ENCODE measurements around the gene MYZAP.

The MYZAP gene

DNA sequence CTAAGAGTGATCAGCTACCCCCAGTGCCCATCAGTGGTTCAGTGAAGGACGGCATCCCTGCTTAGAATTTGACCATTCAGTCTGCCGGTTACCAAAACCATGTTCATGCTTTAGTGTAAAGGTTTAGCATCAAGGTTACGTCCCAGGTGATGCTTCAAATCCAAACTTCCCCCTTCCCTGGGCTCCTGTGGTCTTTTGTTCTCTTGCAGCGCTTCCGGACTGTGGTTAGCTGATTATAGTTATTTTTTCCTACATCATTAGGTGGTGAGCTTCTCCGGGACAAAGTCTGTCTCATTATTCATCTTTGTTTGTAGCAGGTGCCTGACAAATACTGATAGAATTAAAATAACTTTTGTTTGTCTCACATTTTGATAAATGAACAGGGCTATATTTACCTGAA is 28.3 kb upstream of the MYZAP start:
- DNase-seq, result peak in 1 of 6 experiments; percentile 12

DNA sequence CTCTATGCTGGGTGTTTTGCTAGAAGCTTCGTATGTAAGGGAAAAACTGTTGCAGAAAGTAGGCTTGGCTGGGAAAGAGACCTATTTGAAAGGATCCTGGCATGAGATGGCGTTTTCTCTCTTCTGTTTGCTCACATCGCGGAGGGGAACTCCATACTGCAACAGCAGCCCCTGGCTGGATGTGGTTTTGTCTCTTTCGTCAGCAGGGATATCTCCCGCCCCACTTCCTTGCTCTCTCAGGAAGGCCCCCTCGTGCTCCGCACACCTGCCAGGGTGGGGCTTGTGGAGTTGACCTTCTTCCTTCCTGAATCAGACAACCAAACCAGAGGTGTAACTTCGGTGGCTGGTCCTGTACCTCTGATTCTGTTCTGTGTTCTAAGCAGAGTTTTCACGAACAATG is 26.4 kb upstream of the MYZAP start:
- DNase-seq, result peak; percentile 21 to 68 (median 52)

DNA sequence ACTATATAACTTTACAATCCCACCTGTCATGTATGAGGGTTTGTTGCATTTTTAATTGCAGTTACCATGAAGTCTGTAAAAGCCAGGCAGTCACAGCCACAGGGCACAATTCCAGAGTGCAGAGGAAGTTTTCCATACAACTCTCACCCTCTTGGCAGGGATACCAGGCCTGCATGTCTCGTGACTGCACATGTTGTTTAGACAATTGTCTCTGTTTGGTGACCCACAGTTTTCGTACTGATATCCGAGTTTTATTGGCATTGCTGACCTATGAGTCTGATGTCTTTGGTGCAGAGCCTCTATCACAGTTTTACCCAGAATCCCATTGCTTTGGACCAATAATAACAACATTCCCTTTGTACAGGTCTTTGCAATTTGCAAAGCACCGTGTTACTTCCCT is 24.9 kb upstream of the MYZAP start:
- DNase-seq, result no peak

DNA sequence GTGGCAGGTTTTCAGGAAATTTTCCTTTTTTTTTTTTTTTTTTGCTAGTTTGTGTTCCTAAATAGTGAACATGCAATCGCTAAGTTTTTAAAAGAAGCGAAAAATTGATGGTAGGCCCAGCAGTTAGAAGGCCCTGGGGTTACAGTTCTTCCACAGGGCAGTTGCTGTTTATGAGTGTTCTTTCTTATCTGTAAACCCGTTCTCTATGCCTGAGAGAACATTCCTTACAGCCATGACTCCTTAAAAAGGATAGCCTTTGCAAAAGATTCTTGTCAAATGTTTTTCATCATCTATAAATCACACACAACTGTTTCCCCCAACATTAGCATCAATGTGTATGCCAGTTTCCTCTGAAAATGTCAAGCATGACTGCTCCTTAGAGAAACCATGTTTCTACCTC is 23.8 kb upstream of the MYZAP start:
- no peak for DNase-seq

DNA sequence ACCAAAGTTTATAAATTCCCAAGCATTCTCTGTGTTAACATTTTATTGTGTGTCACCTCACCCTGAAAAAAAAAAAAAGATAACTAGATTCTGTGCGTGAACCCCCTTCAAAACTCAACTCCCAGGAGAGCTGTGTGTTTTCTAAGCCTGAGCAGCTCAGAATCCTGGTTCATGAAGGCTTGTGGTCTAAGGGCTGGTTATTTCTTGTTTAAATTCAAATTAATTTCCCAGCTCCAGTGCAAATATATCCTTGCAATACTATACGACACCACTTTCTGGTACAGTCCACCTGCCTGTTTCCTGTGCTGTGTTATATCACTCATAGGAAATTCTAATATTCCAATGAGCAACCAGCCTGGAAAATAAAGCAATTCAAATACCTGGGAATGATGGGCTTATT is 23.4 kb upstream of the MYZAP start:
- no peak for DNase-seq

DNA sequence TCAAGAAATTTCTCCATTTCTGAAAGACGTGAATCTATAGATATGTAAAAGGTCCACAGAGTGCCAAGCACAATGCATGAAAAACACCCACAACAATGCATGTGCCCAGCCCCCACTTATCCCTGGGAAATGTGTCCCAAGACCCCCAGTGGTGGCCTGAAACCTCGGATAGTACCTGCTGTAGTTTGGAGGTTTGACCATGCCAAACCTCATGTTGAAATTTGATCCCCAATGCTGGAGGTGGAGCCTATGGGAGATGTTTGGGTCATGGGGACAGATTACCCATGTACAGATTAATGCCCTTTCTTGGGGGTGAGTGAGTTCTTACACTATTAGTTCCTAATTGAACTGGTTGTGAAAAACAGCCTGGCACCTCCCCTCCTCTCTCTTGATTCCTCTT is 21.4 kb upstream of the MYZAP start:
- no peak for DNase-seq

DNA sequence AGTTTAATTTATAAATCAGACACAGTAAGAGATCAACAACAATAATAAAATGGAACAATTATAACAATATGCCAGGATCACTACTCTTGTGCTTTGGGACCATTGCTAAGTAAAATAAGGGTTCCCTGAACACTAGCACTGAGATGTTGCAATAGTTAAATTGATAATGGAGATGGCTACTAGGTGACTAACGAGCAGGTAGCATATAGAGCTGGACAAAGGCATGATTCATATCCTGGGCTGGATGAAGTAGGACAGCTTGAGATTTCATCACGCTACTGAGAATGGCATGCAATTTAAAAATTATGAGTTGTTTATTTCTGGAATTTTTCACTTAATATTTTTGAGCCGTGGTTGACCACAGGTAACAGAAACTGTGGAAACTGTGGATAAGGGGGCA is 20.7 kb upstream of the MYZAP start:
- no peak for DNase-seq

DNA sequence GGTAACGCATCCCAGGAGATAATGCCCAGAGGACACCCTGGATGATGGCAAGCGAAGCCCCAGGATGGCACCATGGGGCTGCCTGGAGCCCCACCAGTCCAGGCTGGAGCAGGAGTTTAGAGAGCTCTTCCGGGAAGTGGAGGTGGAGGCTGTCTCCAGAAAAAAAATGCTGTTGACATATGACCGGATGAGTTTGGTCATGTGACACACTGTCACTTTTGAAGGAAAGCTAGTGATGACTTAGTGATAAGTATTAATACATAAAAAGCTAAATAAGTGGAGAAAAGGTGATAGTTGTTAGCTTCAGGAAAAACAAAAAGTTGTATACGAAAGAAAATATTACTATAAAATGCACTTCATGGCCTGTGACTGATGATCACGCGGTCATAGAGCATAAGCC is 20.0 kb upstream of the MYZAP start:
- DNase-seq, result no peak

DNA sequence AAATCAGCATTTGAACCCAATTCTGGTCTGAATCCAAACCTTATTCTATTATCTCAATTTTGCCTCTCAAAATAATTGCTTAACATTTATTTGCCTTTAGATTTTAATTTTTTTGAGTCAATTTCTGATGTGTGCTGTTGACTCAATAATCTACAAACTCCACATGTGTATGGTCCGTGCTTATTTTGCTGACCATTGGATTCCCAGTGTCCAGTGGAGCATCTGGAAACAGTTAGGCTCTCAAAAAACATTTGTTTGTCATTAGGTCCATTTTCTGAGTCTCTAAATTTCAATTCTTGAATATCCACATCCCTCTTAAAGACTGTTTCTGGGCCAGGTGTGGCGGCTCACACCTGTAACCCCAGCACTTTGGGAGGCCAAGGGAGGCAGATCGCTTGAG is 19.2 kb upstream of the MYZAP start:
- DNase-seq, result no peak

DNA sequence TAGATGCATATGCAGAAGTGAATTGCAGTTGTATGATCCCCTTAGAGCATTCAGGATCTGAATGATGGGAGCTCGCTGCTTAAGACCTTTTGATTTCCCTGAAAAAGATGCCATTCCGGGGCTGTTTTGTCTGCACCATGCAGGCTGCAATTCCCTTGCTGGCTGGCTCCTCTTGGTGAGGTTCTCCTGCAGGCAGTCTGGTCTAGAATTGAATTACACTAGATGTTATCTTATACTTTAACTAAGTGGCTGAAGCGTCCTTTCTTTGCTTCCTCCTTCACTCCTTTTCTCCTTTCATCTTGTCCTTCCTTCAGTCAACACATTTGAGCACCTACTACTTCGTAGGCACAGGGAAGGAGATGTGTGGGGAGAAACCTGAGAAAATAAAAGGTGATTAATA is 18.6 kb upstream of the MYZAP start:
- no peak for DNase-seq

DNA sequence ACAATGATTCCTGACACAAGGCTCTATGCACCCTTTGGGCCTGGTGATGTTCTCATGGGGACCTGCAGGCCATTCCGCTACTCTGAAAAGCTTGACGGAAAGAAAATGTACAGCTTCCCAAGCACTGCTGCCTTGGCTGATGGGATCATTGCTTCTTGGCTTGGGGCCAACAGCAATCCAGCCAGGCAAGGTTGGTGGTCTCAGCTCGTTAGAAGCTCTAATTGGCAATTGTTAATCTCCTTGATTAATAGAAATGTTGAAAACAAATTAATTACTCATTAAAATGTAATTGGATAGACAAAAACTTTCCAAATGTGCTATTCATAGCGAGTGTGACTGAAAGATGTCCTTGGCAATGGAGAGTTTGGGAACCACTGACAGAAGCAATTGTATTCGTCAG is 16.3 kb upstream of the MYZAP start:
- DNase-seq, result no peak

DNA sequence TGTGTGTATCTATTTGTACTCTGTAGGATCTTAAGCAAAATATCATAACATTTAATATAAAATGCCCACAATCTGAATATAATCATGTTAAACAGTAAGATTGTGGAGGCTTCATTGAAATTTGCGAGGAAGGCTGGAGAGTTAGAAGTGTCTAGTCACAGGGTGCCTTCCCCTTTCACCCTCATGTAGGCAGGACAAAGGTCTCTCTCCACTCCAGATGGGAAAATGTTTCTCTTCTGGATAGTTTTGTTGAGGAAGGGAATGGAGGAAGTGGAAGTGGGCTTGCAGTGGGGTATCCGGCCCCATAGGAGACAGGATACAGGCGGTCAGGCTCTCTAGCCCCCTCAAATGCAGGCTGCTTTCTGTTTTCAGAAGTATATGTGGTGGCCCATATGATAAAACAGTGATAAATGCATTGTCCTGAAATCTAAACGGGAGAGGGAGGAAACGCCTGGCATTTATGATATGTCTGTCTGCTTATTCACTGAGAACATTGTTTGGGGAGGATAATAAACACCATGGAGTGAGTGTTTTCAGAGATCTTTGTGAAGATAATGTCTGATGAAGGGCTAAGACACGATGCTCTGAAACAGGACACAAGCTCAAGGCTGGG is 13.3 kb upstream of the MYZAP start:
- no peak for DNase-seq

DNA sequence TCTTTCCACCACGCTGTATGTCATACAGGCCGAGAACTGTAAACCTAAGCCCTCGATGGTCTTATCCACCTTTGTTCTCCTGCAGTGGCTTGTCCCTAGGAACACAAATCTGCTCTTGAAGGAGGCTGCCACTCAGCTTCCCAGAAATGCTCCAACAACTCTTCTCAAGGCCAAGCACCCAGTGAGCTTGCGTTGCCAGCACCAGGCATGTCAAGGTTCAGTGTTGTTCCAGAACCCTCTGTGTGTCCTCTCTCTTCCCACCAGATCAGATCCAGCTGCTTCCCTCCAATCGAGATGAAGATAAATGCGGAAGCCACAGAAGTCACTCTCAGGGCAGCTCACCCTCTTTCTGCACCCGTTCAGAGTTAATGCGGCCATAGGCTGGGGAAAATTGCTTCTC is 11.3 kb upstream of the MYZAP start:
- DNase-seq, result no peak

DNA sequence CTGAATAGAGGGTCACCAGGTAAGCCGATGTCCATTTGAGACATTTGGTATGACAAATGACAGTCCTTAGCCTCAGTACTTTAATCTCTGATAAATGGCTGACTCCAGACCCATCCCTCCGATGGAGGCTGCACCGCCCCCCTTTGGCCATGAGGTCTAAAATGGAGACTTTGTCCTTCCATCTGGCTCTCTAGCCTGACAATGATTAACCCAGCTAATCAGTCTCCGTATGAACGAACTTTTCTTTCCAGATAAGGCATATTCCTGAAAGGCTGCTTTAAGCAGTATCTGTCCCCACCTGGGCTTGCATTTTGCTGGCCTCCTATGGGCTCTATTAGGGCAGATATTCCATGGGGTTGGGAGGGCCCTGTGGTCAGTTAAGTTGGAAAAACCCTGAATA is 10.8 kb upstream of the MYZAP start:
- DNase-seq, result no peak

DNA sequence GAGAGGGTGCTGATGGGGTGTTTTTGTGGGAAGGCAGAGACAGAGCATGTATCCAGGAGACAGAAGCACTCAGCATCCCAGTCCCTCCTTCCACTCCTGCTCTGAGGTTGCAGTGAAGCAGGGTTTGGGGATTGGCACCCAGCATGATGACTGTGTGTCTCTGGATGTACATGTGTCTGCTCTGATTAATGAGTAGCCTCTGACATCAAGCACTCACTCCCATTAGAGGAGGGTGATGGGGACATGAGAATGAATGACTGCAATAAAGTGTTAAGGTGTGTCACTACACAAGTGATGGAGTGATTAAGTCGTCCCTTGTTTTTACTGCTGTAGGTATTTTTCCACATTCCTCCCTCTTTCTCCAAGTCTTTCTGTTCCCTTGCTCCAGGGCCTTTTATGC is 9.6 kb upstream of the MYZAP start:
- DNase-seq, result no peak

DNA sequence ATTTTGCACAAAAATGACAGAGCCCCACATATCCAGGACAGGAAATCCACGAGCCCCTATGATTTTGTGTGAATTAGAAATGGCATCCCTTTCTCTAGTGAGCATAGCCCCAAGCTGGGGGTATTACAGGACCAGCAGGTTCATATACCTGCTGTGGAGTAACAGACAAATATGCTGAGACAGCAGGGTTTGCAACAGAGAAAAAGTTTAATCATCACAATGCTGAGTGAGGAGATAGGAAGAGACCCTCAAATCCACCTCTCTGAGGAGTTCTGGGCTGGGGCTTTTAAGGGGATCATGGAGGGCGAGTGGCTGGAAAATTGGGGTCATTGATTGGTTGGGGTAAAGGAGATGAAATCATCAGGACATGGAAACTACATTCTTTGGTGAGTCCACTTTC is 8.4 kb upstream of the MYZAP start:
- no peak for DNase-seq

DNA sequence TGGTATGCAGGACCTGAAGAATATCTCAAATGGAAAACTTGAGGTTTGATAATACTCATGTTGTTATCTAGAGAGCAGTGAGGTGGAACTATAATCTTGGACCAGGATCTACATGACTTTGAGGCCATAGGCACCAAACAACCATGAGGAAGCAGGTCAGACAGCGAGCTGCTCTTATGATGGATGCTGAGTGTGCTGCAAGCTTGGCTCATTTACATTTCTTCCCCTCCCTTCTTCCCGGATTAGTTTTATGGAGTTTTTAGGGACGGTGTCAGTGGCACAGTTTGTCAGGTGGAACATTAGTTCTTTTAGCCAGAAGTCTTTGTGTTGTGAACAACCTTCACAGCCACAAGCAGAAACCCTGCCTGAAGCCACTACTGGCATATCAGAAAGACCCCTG is 8.0 kb upstream of the MYZAP start:
- no peak for DNase-seq

DNA sequence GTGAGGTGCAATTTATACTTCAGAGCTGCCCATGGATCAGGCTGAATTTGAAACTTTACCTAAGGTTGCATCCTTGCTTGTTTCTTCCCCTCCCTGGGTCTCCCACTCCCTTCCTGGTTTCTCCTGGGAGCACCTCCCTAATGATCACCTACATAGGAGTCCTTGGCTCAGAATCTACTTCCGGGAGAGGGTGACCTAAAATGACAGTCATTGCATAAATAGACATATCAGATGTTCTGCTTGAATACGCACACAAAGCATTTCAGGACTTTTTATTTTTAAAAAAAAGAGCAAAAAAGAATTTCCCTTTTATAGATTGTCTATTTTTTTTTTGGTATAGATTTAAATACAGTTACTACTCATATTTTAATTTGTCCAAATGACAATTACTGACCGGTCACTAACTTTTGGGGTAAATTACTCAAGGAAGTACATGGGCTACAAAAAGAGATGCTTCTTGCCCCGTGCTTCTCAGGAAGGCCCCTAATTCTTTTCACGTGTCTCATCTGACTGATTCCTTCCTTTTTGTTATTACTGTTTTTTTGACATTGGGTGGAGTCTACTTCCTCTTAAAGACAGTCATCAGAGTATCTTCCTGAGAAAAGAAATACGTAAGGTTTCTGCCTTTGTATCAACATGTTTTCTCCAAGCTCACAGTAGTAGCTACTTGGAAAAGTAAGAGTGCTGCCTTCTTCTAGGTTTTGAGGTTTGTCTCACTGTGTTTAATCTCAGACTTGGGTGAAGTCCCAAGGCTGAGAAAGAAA is 4.9 kb upstream of the MYZAP start:
- peak in 3 of 6 experiments; percentile 57 to 76 (median 76) for DNase-seq

DNA sequence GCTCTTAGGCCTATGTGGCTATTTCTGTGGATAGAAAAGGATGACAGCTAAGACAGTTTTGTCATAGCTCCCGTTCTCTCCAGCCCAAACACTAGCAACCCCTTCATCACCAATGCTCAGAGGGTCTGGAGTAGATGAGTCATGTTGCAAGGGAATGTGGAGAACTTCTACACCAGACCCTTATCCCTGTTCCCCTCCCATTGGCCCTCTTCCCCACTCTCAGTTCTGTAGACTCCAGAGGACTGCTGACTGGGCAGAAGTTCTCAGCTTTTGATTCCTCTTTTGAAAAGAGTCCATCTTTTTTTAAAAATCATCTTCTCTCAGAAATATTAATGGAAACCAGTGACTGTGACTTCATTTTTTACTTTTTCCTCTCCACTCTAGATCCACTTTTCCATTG is 2.4 kb upstream of the MYZAP start:
- DNase-seq, result no peak

DNA sequence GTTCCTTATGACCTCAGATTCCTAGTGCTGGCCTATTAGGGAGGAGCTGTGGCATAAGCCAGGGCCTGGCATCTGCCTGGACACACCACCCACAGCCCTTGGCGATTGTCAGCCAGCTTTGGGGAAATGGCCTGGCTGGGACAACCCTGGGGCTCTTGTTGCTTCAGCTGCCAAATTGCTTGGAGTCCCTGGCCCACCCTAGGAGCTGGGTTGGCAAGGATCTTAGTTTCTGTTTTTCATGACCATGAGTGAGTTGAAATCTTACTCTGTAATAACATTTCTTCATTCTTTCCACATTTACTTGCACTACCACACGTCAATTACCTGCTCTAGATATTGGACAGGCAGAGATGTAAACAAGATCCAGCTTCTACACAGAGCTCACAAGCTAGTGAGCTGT is 1.9 kb upstream of the MYZAP start:
- no peak for DNase-seq

DNA sequence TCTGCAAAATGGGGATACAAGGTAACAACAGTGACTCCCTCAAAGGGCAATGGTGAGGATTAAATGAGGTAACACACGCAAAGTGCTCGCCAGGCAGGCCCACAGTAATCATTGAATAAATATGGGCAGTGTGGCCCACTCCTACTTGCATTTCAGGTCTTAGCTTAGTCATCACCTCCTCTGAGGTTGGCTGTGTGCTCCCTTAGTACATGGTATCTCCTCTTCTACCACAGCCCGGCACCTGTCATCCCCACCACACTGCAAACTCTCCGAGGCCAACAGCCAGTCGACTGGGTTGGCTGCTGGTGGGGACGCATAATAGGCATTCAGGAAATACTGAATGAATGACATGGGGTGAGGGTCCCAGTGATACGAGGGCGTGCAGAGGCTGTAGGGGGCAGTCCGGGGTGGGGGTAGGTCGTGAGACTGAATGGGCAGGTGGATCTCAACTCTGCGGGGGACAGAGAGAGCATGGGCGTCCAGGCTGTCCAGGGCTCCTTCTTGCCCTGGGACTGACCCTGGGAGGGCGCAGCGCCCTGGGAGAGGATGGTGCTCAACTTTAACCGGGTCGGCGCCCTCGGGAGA is 375 bp upstream of the MYZAP start:
- DNase-seq, result peak in 2 of 6 experiments; percentile 36 to 48

DNA sequence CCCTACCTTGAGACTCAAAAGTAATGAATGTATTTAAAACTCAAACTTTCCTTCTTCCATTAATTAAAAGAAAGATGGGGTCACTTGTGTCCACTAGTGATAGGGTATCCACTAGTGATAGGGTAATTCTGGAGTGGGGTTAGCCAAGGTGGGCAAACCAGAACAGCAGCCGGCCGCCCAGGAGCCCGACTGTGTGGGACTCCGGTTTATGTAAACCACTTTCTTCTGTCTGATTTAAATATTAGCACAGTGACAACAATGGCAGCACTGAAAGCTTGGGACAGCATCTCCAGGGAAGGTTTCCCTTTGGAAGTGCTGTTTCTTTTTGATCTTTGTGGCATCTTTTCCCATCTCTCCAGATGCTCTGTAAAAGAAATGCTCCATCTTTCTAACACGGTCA is 722 bp downstream of the MYZAP start:
- no peak for DNase-seq

DNA sequence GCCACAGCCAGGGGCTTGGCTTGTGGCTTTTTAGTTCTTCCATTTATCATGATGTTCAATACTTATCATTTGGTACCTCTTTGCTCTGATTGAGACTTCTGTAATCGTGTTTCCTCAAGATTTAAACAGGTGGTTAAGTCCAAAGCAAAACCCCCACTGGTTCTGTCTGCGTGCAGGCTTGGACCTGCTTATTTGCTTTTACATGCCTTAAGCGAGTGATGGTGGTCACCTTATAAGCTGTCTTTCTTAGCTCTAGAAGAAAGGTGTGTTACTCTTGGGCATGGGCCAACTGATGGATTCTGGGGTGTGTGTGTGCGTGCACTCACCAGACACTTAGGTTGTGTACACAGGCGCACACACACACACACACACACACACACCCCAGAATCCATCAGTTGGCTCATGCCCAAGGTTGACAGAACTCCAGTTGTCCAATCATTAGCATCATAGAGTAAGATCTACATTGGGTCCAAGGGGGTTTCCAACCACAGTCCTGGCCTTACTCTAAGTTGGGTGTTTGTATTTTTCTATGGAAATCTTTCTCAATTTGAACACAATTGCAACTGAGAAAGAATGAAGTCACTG is 1.2 kb downstream of the MYZAP start:
- no peak for DNase-seq

DNA sequence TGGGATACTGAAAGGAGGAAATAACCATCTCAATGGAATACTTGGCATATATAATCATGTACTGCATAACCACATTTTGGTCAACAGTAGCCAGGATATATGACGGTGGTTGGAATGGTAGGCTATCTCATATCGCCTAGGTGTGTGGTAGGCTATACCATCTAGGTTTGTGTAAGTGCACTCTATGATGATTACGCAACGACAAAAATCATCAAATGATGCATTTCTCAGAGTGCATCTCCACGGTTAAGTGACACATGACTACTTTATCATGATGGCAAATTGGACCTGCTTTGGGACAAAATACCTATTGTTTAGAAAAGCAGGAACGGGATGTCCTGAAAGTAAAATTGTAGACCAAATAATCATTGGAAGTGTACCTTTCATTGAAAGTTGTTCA is 2.8 kb downstream of the MYZAP start:
- no peak for DNase-seq

Measured in stimulated activated naive CD4-positive, alpha-beta T cell (primary cell).